CMK (cell line): ENCODE results near the gene VTN.
"Not testable (repeated sequence)": the region's sequence is repeated elsewhere in the genome, so short reads cannot be mapped to it uniquely, and the experiment has no call there.

Experiments
- DNase-seq: peaks from one replicate; pipeline ENCODE4 v3.0.0-alpha.2; 2010; ENCODE audit warnings: low read depth

Gene VTN

GRCh38 chr17:28342313-28342712 lies 27.8 kb downstream of the VTN start:
- no peak for DNase-seq

GRCh38 chr17:28341516-28341915 lies 28.6 kb downstream of the VTN start:
- DNase-seq, result no peak

GRCh38 chr17:28340374-28340773 lies 29.7 kb downstream of the VTN start:
- DNase-seq, result no peak

GRCh38 chr17:28339431-28339830 lies 30.7 kb downstream of the VTN start:
- no peak for DNase-seq

GRCh38 chr17:28338769-28339212 lies 31.3 kb downstream of the VTN start:
- DNase-seq, result not testable (repeated sequence)

- no peak for DNase-seq
Measured at GRCh38 chr17:28338056-28338768, 31.9 kb downstream of the VTN start.

GRCh38 chr17:28335959-28336871 lies 33.9 kb downstream of the VTN start:
- DNase-seq, result peak; percentile 22

- peak; percentile 99 for DNase-seq
Measured at GRCh38 chr17:28335201-28335958, 34.7 kb downstream of the VTN start, which contains the start of the genes IFT20 and TNFAIP1. Gene IFT20, minus strand, starts transcription at chr17:28335472. Its CDS starts 3,487 bp downstream, at chr17:28331985. Gene TNFAIP1, plus strand, starts transcription at chr17:28335761. Its CDS starts 3,761 bp downstream, at chr17:28339522.

GRCh38 chr17:28334666-28335200 lies 35.4 kb downstream of the VTN start:
- no peak for DNase-seq

- no peak for DNase-seq
Measured at GRCh38 chr17:28334171-28334570, 35.9 kb downstream of the VTN start.

- no peak for DNase-seq
Measured at GRCh38 chr17:28333083-28333746, 36.9 kb downstream of the VTN start.

GRCh38 chr17:28331891-28332420 lies 38.2 kb downstream of the VTN start:
- DNase-seq, result no peak

- DNase-seq, result no peak
Measured at GRCh38 chr17:28330671-28331070, 39.4 kb downstream of the VTN start.

GRCh38 chr17:28328325-28328724 lies 41.8 kb downstream of the VTN start:
- DNase-seq, result no peak

GRCh38 chr17:28327709-28328108 lies 42.4 kb downstream of the VTN start:
- no peak for DNase-seq

- DNase-seq, result no peak
Measured at GRCh38 chr17:28327031-28327607, 43.0 kb downstream of the VTN start.

GRCh38 chr17:28326114-28326513 lies 44.0 kb downstream of the VTN start:
- DNase-seq, result no peak

- DNase-seq, result no peak
Measured at GRCh38 chr17:28325211-28325610, 44.9 kb downstream of the VTN start.

GRCh38 chr17:28324781-28325180 lies 45.3 kb downstream of the VTN start:
- DNase-seq, result no peak

GRCh38 chr17:28324267-28324745 lies 45.8 kb downstream of the VTN start:
- DNase-seq, result no peak
